Inflammatory macrophage treated with lipopolysaccharide for 4 hours (primary cell): ENCODE results near the gene MCTP1.

Source experiments
- DNase-seq: peaks from one replicate; pipeline ENCODE4 v3.0.0-alpha.2; 2020

MCTP1 gene

DNA sequence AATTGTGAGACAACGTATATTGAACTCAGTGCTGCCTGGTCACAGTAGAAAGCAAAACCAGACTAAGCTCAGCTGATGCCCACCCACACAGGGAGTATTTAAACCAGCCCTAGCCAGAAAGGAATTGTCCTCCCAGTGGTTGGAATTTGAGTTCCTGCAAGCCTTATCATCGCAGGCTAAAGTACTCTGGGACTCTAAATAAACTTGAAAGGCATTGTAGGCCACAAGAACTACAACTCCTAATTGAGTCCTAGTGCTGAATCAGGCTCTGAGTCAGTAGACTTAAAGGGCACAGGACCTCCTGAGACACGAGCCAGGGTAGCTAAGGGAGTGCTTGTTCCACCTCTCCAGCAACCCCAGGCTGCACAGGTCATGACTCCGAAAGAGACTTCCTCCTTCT, 171.4 kb downstream of the MCTP1 start:
- peak; percentile 8 for DNase-seq

DNA sequence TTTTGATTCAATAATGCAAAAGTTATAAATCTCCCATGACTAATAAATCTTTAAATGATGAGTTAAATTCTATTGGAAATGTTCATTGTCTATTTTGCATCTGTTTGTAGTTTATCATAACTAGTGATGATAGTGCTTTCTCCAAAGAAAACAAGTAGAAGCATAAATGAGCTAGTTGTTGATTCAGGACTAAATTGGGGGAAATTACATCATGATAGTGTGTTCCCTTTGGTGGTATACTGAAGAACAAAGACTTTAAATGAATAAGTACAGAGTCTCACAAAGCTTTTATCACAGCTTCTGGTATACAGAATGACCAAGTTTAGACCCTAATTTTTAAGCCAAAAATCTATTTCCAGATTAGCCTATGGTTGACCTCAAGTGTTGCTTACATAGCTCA, 173.8 kb downstream of the MCTP1 start:
- no peak for DNase-seq

DNA sequence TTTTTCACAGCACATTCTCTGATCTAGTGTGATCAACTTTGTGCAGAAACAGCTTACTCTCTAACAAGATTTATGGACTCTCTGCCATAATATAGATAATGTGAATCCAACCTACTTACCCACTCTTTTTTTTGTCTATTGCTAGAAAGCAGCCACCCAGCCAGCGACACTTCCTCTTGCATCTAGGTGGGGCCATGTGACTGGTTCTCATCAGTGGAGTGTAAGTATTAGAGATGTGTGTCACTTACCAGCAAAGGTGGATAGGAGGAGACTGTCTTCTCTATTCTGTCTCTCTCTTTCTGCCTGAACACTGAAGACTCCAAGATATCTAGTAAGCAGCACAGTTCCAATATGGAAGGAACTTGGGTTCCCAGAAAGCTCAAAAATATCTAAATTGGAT, 174.8 kb downstream of the MCTP1 start:
- no peak for DNase-seq

DNA sequence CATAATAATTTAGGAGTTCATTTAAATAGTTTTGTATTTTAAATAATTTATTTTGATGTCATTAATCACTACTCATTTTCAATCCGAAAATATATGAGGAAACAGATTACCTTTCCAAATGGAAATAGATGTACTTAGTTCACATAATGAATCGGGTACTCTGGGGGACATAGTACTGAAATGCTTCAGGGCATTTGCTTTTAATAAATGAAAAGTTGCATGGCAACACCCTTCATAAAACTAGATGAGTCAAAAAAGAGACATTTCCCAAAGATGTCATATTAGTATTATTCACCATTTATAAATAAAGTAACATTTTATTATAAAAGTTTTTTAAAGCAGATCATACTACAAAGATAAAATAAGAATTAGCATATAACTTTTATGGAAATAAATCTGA, 177.8 kb downstream of the MCTP1 start:
- no peak for DNase-seq

DNA sequence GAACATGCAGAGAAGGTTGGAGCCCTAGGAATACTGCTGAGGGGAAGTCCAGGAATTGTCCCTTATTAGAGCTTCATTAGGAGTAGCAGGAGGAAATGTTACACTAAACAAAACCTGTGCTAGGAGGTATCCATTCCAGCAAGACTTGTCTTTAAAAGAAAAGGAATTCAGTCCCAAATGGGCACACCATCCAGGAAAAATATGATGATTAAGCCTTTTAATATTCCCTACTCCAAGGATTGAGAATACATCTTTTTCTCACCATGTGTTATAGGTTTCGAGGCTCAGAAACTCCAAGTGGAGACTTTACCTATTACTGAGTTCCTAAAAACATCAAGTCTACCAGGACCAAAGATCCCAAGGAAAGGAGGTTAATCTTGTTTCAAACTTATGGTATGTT, 179.3 kb downstream of the MCTP1 start:
- no peak for DNase-seq

DNA sequence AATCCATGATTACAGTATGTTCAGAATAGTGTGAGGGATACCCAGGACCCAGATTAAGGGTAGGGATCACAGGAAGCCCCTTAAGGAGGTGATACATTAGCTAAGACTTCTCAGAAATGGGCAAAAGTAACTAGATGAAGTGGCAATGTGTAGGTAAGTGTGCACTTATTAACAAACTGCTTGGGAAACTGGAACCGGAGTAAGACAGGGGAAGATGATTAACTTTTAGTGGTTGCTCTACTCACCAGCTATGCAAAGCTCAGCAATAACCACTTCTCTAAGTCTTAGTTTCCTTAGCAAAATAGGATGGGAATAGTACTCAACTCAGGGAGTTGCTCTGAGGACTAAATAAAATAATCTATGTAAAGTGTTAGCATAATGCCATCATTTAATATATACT, 182.2 kb downstream of the MCTP1 start:
- no peak for DNase-seq

DNA sequence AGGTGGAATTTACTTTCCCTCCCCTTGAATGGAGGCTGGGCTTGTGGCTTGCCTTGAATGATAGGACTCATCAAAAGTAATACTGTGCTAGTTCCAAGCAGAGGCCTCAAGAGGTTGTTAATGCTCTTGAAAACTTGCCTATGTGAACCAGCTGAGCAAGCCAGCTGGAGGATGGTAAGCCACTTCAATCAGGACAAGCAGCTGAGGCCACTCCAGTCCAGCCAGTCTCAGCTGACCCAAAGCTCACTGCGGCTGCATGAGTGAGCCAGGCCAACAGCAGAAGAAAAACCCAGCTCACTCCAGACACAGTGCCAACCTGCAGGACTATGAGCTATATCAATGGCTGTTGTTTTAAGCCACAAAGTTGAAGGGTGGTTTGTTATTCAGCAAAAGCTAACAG, 182.8 kb downstream of the MCTP1 start:
- DNase-seq: no peak

DNA sequence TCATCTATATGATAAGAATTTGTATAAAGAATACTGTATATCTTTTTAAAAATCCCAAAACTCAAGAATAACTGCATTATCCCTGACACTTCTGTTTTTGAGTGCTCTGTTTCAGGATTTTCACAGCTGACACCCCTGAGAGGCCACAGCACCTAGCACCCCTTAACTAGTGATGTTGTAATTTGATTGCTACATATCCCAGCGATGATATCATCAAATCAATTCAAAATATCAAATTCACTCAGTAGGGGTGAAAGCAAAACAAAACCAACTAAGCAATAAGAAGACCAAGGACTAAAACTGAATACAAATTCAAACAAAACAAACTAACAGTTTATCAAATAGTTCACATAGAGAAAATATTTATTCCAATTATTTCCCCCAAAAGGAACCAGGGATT, 184.3 kb downstream of the MCTP1 start:
- no peak for DNase-seq

DNA sequence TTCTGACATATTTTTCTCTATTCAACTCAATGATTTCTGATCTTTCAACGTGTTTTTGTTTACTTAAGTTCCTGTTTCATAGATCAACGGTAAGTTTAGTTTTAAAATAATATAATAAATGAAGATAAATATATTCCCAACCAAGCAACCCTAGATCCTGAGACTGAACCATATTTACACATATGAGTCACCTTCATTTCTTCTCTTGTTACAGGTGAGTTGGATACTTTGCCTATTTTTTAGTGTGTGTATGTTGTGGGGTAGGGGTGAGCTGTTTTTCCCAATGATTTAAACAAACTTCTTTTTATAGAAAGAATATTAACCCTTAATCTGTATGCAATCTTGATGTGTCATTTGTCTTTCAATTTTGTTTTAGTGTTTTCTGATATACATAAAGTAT, 186.9 kb downstream of the MCTP1 start:
- DNase-seq: no peak

DNA sequence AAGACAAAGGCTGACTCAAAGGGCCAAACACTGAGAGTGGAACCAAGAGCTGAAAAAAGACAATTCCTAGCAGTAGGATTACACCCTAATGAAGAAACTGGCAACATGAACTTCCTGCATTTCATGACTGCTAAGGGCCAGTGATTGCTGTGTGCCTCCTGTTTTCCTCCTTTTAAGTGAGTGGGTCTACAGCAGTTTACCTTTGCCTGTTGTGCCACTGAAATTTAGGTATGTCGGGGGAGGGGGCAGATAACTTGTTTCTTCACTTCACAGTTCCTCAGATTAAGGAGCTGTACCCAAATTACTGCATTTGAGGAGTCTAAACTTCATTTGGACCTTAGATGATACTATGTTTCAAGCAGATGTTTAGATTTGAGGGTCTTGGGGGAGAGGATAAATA, 191.7 kb downstream of the MCTP1 start:
- no peak for DNase-seq

DNA sequence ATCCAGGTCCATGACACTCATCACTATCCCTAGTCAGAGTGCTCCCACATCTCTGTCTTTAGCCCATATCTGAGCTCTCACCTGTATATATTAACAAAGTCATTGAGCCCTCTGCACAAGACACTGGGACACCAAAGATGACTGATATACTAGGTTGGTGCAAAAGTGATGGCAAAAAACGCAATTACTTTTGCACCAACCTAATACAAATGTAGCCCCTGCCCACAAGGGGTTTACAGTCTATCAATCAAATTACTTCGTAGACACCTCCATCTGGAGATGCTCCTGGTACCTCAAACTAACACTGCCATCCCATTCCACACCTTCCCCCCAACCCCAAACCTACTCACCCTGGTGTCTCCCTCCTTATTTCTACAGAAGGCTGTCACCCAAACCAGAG, 194.1 kb downstream of the MCTP1 start:
- no peak for DNase-seq

DNA sequence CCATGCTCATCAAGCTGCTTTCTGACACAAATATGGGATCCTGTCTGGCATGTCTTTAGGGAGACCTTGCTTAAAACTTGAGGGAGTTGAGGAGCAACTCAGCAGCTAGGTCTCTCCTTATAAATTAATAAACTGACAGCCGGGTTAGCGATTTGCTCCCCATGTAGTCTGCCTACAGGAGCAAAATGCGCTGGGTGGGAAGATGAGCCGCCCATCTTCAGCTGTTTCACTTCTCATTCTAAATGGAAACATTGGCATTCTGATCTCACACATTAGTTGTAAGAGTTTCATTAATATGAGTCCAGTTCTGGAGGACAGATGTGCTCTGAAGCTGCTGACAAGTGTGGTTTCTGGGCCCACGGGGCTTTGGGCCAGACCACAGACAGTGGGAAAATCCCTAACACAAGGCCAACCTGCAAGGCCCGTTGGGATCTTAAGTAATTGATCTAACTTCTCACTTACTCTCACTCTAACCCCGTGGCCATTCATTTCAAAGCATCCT, 197.0 kb downstream of the MCTP1 start:
- peak; percentile 88 for DNase-seq

DNA sequence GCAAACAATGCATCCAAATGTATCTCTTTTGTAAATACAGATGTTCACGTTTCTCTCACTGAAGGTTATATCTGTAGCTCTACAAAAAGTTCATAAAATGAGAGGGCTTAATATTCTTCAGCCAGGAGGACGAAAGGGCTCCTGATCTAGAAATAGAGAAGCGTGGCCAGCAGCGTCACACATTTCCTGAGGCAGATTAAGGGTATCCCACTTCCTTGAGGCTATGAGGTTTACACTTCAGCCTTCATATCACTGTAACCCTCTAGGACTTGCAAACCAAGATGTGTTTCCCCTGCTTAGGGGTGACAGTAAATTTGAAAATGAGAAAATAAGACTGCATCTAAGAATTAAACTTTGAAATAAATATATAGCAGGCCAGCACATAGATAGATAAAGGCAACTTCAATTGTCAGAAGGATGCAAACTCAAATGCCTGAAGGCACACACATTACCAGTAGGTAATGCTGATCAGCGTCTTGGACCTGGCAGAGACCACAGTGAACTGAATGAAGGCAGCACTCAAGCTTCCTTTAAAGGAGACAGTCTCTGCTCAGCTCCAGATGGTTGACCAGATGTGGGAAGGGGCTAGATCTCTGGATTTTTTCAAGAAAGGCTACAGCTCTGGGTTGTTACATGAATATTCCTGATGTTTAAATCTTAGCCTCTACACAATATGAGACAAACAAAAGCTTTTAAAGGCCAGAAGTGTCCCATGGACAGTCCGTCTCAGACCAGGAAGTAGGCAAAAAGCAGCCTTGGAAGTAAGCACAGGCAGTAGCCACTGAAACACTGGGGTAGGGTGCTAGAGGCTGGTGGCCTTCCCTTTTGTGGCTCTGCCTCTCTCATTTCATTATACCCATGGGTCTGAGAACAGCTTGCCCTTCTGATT, 197.7 kb downstream of the MCTP1 start:
- DNase-seq: peak; percentile 49

DNA sequence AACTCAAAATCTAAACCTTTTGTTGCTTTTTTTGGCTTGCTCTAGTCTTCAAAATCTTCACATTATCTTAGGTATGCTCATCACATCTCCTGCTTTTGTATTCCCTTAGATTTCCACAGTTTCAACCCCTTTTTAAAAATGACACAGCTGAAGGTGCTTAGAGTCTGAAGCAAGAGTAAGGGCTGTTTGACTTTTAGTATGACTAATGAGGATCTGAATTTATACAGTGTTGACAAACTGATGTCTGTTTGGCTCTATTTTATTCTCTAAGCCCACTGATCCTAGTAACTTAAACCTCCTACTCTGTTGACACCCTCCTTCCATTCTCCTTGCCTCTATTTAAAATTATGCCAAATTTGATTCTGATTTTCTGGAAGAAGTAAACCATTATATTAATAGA, 200.1 kb downstream of the MCTP1 start:
- no peak for DNase-seq

DNA sequence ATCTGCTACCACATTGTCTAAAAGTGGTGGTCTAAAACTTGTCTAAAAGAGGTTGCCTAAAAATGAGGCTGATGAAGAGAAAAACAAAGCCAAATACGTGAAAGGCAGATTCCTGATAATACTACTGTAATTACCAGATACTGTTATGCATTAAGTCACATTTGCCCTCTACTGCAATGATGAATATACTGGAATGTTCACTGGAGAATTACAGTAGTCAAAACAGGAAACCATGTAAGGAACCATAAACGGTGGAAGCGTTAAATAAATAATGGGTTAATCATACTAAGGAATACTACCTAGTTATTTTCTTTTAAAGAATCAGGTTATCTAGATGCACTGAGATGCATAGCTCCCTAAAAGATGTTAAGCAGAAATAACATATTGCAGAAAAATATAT, 201.3 kb downstream of the MCTP1 start:
- DNase-seq: no peak

DNA sequence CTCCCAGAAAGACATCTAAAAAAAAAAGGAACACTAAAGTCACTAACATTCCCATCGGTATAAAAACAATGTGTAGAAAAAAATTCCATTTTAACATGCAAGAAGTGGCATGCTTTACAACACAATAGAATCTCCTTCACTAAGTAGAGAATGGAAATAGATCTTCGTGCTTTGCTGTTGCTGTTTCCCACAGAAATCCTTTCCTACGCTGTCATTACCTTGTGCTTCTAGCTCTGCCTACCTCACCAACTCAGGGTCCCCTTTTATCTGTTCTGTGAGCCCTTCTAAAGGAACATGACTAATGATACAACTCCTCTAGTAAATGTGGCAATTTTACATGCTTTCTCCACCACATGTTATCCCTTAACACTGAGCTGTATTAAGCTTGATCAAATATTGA, 202.9 kb downstream of the MCTP1 start:
- peak; percentile 64 for DNase-seq

DNA sequence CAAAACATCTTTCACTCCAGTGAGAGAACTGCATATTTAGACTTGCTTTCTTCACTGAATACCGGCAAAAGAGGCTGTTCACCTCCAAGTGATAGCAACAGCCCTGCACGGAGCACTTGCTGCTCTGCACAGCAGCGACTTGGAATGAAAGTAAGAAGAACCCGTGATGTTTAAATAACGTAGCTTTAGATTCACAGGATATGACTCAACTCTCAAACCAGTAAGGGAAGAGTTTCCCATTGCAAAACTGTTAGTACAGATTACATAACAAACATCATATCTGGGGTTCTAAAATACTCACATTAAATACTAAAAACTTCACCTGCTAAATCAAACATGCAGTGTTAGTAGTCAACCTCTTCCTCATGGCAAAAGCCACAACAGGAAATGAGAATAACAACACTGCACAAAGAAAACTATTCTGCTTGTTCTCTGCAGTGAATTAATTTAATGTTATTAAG, 203.4 kb downstream of the MCTP1 start:
- peak; percentile 98 for DNase-seq

DNA sequence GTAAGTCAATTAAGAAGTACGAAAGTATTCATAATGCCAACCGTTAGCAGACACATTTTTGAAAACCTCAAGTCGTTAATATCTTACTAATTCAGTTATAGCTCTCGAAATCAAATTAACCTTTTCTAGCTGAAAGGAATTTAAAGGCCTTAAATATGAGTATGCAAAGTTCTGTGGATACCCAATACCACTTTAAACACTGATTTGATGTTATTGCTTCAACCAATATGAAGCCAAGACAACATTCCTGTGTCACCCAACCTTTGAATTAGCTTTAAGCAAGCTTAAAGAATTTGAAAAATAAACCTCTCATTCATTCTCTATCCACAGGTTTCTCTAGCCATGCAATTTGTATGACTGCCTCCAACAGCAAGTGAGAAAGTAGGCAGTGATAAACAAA, 204.5 kb downstream of the MCTP1 start:
- DNase-seq: no peak

DNA sequence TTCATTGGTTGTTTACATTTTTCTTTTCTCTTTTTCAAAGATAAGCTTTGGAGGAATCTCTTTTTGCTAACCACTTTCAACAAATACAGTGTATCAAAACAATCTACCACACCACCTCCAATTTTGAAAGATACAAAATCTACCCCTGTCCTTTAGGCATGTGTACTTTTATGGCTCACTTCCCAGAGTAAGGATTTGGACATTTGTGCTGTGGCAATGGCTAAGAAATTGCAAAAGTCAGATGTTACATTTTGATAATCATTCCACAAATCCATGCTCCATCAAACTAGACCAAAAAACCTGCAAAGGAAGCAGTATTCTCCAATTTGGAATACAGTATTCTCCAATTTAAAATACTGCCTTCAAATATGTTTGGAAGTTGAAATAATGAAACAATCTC, 204.9 kb downstream of the MCTP1 start:
- DNase-seq: peak; percentile 50

DNA sequence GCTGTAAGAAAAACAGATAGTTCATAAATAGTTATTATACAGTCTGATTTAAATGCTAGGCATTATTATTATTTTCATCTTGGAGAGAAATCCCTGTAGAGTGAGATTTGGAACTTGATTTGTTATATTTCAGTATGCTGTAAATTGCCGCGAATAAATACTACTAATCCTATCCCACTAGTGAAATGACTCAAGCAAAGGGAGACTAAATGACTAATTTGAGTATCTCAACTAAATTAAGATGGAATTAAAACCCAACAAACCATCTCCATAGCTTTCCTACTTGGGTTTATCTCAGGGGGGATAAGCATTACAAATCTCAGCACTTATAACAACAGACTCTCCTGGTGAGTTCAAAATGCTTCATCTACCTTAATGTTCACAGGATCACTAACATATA, 206.0 kb downstream of the MCTP1 start:
- no peak for DNase-seq

DNA sequence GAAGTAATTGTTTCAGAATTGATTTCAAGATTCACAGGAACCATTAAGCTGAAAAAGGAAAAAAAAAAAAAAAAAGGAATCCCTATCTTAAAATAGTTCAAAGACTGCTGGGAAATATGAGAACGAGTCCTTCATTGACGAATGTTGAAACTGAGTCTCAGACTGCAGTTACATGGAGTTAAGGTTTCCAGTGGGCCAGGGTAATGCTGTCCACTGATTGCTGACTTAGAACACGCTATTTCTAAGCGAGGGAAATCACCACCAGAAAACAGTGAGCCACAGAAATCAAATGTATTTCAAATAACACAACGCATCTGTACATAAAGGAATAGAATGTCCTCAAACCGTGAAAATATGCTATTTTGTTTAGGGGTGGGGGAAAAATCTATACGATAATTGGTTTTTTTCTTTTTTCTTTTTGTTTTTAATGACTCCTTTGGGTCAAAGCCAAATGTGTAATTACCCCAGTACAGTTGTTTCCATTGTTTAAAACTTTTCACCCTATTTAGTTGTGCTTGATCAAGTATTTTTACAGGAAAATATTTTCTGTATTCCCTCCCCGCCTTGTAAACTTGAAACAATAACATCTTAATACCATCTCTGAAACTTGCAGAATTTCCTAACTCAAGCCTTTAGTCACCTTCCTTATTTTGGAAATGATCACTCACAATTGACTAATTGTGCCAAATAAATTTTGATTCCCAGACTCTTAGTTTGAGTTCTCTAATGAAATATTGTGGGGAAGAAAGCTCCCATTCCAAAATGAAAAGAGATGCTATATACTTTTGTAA, 208.3 kb downstream of the MCTP1 start:
- DNase-seq: peak; percentile 77

DNA sequence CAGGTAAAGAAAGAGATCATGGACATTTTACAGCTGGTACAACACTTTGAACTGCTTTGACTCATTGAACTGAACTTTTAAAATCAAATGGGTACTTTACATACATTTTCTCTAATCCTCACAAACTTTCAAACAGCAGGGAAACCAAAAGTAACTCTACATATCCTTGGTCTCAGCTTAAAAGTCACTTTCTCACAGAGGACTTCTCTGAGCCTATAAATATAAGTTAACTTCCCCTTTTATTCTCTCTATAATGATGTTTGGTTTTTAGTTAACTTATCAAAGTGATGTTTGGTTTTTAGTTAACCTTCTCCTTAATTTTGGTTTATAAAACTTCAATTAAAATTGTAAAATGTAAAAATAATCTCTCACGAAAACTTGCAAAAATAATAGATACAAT, 209.8 kb downstream of the MCTP1 start:
- no peak for DNase-seq

DNA sequence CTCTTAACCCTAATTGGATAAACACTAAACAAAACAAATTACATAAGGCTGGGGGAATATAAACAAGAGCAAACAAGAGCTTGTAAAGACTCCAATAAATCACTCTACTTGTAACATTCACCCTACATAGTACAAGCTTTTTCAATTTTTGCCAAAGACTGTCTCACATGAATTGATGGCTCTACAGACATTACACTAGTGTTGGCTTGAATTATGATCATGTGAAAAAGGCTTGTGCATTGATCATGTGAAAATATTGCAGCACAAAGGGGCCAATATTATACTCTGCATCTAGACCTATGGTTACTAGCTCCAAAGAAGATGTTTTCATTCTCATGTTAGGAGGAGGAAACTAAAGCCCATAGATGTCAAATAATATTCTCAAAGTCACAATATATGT, 212.6 kb downstream of the MCTP1 start:
- DNase-seq: no peak

DNA sequence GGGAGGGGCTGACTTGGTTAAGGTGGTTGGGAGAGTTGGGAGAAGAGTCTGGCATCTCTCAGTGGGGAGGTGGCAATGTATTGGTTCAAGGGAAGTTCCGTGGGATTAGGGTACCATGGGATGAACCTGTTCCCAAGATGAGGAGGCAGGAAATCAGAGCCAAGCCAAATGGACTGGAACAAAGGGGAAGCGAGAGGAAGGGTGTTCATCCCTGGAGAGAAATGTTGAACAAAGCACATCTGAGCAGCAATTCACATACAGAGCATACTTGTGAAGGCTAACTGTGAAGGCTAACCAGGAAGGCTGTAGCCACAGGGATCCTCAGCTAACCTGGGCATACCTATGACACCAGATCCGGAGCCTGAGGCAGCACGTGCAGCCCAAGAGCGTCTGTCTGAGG, 214.0 kb downstream of the MCTP1 start:
- DNase-seq: no peak
